Lung (tissue), 12 donors: ENCODE results near the gene ASCC3. TPM values are rescaled to one million over a fixed set of nuclear protein-coding genes. Genes with fewer than 3 reads are reported as not detected.

Experiments used
- ATAC-seq: fragments of 200-7000 bp; cut with Tn5 transposase; one replicate; pipeline ENCODE4 v1.9.1; 2020; ENCODE audit warnings: moderate number of reproducible peaks; ENCODE audit not compliant: insufficient read depth, low FRiP score
- DNase-seq, 3 donors: peaks; one replicate each; pipeline ENCODE4 v3.0.0-alpha.2; 2013 to 2017
- H3K27ac ChIP-seq, 2 donors: one replicate each; pipeline ENCODE4 v1.5.1; 2013; ENCODE audit warnings: mild to moderate bottlenecking in 2 of 2, moderate library complexity in 2 of 2, control low read depth in 1 of 2, inconsistent platforms in 1 of 2, low read depth in 1 of 2, low read length in 1 of 2
- H3K27me3 ChIP-seq, 3 donors: one replicate each; pipeline ENCODE4 v1.5.1; 2013; ENCODE audit warnings: low read length in 2 of 3; ENCODE audit not compliant: control insufficient read depth in 3 of 3, insufficient read depth in 3 of 3
- H3K36me3 ChIP-seq, 4 donors: one replicate each; pipeline ENCODE4 v1.5.1; 2013; ENCODE audit warnings: low read length in 4 of 4, mild to moderate bottlenecking in 1 of 4, moderate library complexity in 1 of 4; ENCODE audit not compliant: control insufficient read depth in 4 of 4, insufficient read depth in 4 of 4
- H3K4me1 ChIP-seq, 5 donors: one replicate each; pipeline ENCODE4 v1.5.1; 2013; ENCODE audit warnings: low read length in 5 of 5, mild to moderate bottlenecking in 2 of 5, moderate library complexity in 1 of 5; ENCODE audit not compliant: control insufficient read depth in 5 of 5, insufficient read depth in 5 of 5
- H3K4me3 ChIP-seq: one replicate; pipeline ENCODE4 v1.5.1; 2013; ENCODE audit warnings: mild to moderate bottlenecking, control low read depth, moderate library complexity
- H3K9ac ChIP-seq, 2 donors: one replicate each; pipeline ENCODE4 v1.5.1; 2013; ENCODE audit warnings: low read length in 2 of 2, control low read depth in 1 of 2; ENCODE audit not compliant: insufficient read depth in 1 of 2
- H3K9me3 ChIP-seq, 4 donors: one replicate each; pipeline ENCODE4 v1.5.1; 2013; ENCODE audit warnings: low read length in 3 of 4, mild to moderate bottlenecking in 1 of 4, moderate library complexity in 1 of 4; ENCODE audit not compliant: control insufficient read depth in 4 of 4, insufficient read depth in 3 of 4
- CTCF ChIP-seq: IDR thresholded peaks from 2 replicates; pipeline ENCODE4 v1.5.1; 2012; ENCODE audit warnings: mild to moderate bottlenecking; ENCODE audit errors: control extremely low read depth, extremely low read depth
- WGBS, 2 donors: extraction: QIAGEN DNeasy Blood & Tissue Kit; methylation state at CpG; one replicate each; pipeline ENCODE4 v1.1.7; 2013; 5-methylcytosine and 5-hydroxymethylcytosine counted together
- polyA plus RNA-seq, 2 donors: library from polyadenylated mRNA; stranded (reverse); fragments of 200-250 nt; gene quantifications; one replicate each; pipeline ENCODE4 v1.2.1, GENCODE V29; 2013
- total RNA-seq, 2 donors: library from RNA; depleted of rRNA in 1 of 2; stranded (reverse); fragments of >200 nt in 1 of 2; gene quantifications; one replicate each; pipeline ENCODE4 v1.2.1, GENCODE V29; 2014 to 2021
- donor health status: control.
- donor health status: control.
- donor health status: Bipolar disorder and iron deficiency.
- donor health status: healthy.
- donor health status: DM: yes; HTN: yes; CAD: no.

The ASCC3 gene
- total and polyA plus RNA-seq, 4 donors = 5.3 to 49.2 (median 22.0) TPM

GRCh38 chr6:100517106-100517505, 364.0 kb downstream of the ASCC3 start:
- H3K4me1 ChIP-seq = no peaks in the 10 kb centered on the region
- H3K9me3 ChIP-seq = no peaks in the 10 kb centered on the region
- H3K36me3 ChIP-seq = peaks cover 0 to 13% (median 5%) of the 10 kb centered on the region in 4 donors
- H3K4me3 ChIP-seq = no peak overlapping the region
- no peak overlapping the region for H3K9ac ChIP-seq
- ATAC-seq = no peak
- WGBS, 2 donors = 92 to 96% methylated on average over 4 of the region's 4 CpGs
- TF ChIP-seq CTCF = no peak
- DNase-seq = no peak
- no peak overlapping the region for H3K27ac ChIP-seq
- no peaks in the 10 kb centered on the region for H3K27me3 ChIP-seq

DNA sequence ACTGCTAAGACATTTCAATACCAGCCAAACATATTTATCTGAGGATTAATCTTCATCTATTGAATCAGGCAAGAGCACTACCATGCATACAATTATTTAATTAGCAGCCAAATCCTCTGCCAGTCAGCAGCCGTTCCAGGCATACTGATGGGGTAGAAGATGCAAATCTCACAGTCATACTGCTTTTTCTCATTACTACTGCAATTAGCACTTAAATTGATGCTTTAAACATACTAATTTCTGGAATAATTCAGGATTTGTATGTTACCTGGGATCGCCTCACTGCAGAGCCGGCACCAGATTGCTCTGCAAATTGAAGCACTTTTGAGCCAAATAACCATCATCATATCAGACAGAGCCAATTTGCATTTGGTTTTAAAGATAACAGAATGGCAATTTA, 366.5 kb downstream of the ASCC3 start:
- H3K9me3 ChIP-seq = no peaks in the 10 kb centered on the region
- H3K4me1 ChIP-seq = no peaks in the 10 kb centered on the region
- no peak for ATAC-seq
- H3K27ac ChIP-seq = no peak overlapping the region
- WGBS, 2 donors = 97 to 98% methylated on average over 3 of the region's 3 CpGs
- H3K4me3 ChIP-seq = no peak overlapping the region
- TF ChIP-seq CTCF = no peak
- no peaks in the 10 kb centered on the region for H3K27me3 ChIP-seq
- DNase-seq = no peak
- no peak overlapping the region for H3K9ac ChIP-seq
- peaks cover 0 to 28% (median 12%) of the 10 kb centered on the region in 4 donors for H3K36me3 ChIP-seq

DNA sequence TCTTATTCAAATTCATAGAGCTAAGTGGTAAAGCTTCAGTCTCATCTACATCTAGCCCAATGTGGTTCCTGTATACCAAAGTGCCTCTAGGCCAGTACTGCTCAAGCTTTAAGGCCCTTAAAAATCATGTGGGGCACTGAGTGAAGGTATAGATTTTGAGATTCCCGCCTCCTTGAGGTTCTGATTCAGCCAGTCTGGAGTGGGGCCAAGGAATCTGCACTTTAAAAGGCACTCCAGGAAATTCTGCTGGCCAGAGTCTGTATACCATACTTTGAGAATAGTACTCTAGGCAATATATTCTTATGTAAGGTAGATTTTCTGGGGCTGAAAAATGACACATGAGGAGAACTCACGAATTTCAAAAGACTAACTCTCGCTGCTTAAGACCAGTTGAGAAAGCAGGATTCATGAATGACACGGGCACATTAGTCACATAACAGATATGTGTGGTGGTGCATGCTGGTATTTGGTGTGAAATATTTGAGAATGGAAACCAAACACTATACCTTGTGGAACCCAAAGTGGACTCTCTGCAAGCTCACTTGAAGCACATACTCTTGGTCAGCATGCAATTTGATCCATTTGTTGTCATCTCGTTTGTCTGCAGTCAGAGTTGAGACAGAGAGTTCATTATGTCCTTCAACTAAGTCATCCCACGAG, 368.8 kb downstream of the ASCC3 start:
- Histone ChIP-seq H3K36me3 (peaks cover 0 to 33% (median 15%) of the 10 kb centered on the region in 4 donors), H3K27ac (no peak overlapping the region), H3K9me3 (no peaks in the 10 kb centered on the region), H3K4me1 (no peaks in the 10 kb centered on the region), H3K27me3 (no peaks in the 10 kb centered on the region), H3K4me3 (no peak overlapping the region), H3K9ac (no peak overlapping the region)
- WGBS, 2 donors = 76 to 88% methylated on average over 6 of the region's 6 CpGs
- ATAC-seq (no peak), DNase-seq (no peak)
- TF ChIP-seq CTCF = no peak

GRCh38 chr6:100509101-100509500, 372.0 kb downstream of the ASCC3 start:
- H3K9me3 ChIP-seq = no peaks in the 10 kb centered on the region
- H3K9ac ChIP-seq = no peak overlapping the region
- ATAC-seq (no peak), DNase-seq (no peak)
- WGBS, 2 donors = 94% methylated on average over 3 of the region's 3 CpGs
- no peak overlapping the region for H3K27ac ChIP-seq
- no peak for TF ChIP-seq CTCF
- no peaks in the 10 kb centered on the region for H3K4me1 ChIP-seq
- H3K4me3 ChIP-seq = no peak overlapping the region
- peaks cover 0 to 26% (median 12%) of the 10 kb centered on the region in 4 donors for H3K36me3 ChIP-seq
- no peaks in the 10 kb centered on the region for H3K27me3 ChIP-seq
